Globus pallidus (tissue), 1 donor: ENCODE data around the gene WWTR1.
A peak's percentile ranks its signal among the peaks of the same experiment; 100 is the strongest.

Experiments used
- DNase-seq: peaks from one replicate; pipeline ENCODE4 v3.0.0-alpha.2; 2015; ENCODE audit warnings: low spot score

WWTR1 gene

GRCh38 chr3:149621218-149622005 is 36.4 kb downstream of the WWTR1 start:
- no peak for DNase-seq

- no peak for DNase-seq
Observed at GRCh38 chr3:149620291-149621020, 37.4 kb downstream of the WWTR1 start.

- DNase-seq: no peak
Observed at GRCh38 chr3:149619136-149619535, 38.7 kb downstream of the WWTR1 start.

GRCh38 chr3:149618151-149619123 is 39.4 kb downstream of the WWTR1 start:
- DNase-seq: peak; percentile 42

- DNase-seq: no peak
Observed at GRCh38 chr3:149615731-149616221, 42.0 kb downstream of the WWTR1 start.

GRCh38 chr3:149613988-149614387 is 43.8 kb downstream of the WWTR1 start:
- DNase-seq: no peak

- DNase-seq: no peak
Observed at GRCh38 chr3:149612456-149612855, 45.4 kb downstream of the WWTR1 start.

- DNase-seq: no peak
Observed at GRCh38 chr3:149611149-149611548, 46.7 kb downstream of the WWTR1 start.

- peak; percentile 76 for DNase-seq
Observed at GRCh38 chr3:149610351-149611105, 47.3 kb downstream of the WWTR1 start.

GRCh38 chr3:149609595-149609994 is 48.2 kb downstream of the WWTR1 start:
- DNase-seq: no peak

- no peak for DNase-seq
Observed at GRCh38 chr3:149608987-149609386, 48.8 kb downstream of the WWTR1 start.

GRCh38 chr3:149605902-149606301 is 51.9 kb downstream of the WWTR1 start:
- no peak for DNase-seq

- no peak for DNase-seq
Observed at GRCh38 chr3:149604125-149604875, 53.5 kb downstream of the WWTR1 start.

GRCh38 chr3:149603126-149604074 is 54.4 kb downstream of the WWTR1 start:
- no peak for DNase-seq

GRCh38 chr3:149600634-149601033 is 57.2 kb downstream of the WWTR1 start:
- DNase-seq: no peak

GRCh38 chr3:149599236-149599635 is 58.6 kb downstream of the WWTR1 start:
- peak; percentile 58 for DNase-seq

- no peak for DNase-seq
Observed at GRCh38 chr3:149596134-149596770, 61.6 kb downstream of the WWTR1 start.

- DNase-seq: no peak
Observed at GRCh38 chr3:149593418-149594160, 64.2 kb downstream of the WWTR1 start.
